Activated CD8-positive, alpha-beta memory T cell treated with anti-CD3 and anti-CD28 coated beads for 24 hours (primary cell): ENCODE results near the gene TAX1BP1.

Experiments
- DNase-seq: peaks from one replicate; pipeline ENCODE4 v3.0.0-alpha.2; 2020

TAX1BP1 gene

GRCh38 chr7:27784399-27785053 is 44.6 kb downstream of the TAX1BP1 start:
- no peak for DNase-seq

GRCh38 chr7:27788437-27788836 is 48.5 kb downstream of the TAX1BP1 start:
- no peak for DNase-seq

GRCh38 chr7:27793780-27794179 is 53.8 kb downstream of the TAX1BP1 start:
- no peak for DNase-seq

- no peak for DNase-seq
Measured at GRCh38 chr7:27795977-27796376, 56.0 kb downstream of the TAX1BP1 start.

- DNase-seq: no peak
Measured at GRCh38 chr7:27799212-27799611, 59.2 kb downstream of the TAX1BP1 start.

GRCh38 chr7:27802999-27803398 is 63.0 kb downstream of the TAX1BP1 start:
- DNase-seq: no peak

GRCh38 chr7:27804139-27804538 is 64.2 kb downstream of the TAX1BP1 start:
- DNase-seq: no peak

GRCh38 chr7:27808626-27809025 is 68.7 kb downstream of the TAX1BP1 start:
- no peak for DNase-seq

GRCh38 chr7:27810186-27810585 is 70.2 kb downstream of the TAX1BP1 start:
- DNase-seq: no peak

GRCh38 chr7:27812706-27813105 is 72.7 kb downstream of the TAX1BP1 start:
- DNase-seq: no peak

GRCh38 chr7:27822245-27822644 is 82.3 kb downstream of the TAX1BP1 start:
- no peak for DNase-seq

- no peak for DNase-seq
Measured at GRCh38 chr7:27825891-27826290, 85.9 kb downstream of the TAX1BP1 start.

- no peak for DNase-seq
Measured at GRCh38 chr7:27826357-27826756, 86.4 kb downstream of the TAX1BP1 start.

GRCh38 chr7:27834179-27834921 is 94.4 kb downstream of the TAX1BP1 start:
- DNase-seq: no peak

GRCh38 chr7:27835376-27835775 is 95.4 kb downstream of the TAX1BP1 start:
- no peak for DNase-seq

- DNase-seq: no peak
Measured at GRCh38 chr7:27836536-27836935, 96.6 kb downstream of the TAX1BP1 start.

GRCh38 chr7:27839099-27839498 is 99.1 kb downstream of the TAX1BP1 start:
- no peak for DNase-seq

- DNase-seq: no peak
Measured at GRCh38 chr7:27840313-27840712, 100.4 kb downstream of the TAX1BP1 start.

GRCh38 chr7:27840760-27841364 is 100.9 kb downstream of the TAX1BP1 start:
- no peak for DNase-seq

GRCh38 chr7:27842094-27842692 is 102.2 kb downstream of the TAX1BP1 start:
- DNase-seq: no peak

- DNase-seq: no peak
Measured at GRCh38 chr7:27842851-27843250, 102.9 kb downstream of the TAX1BP1 start.

- no peak for DNase-seq
Measured at GRCh38 chr7:27843584-27844305, 103.8 kb downstream of the TAX1BP1 start.

GRCh38 chr7:27846388-27846787 is 106.4 kb downstream of the TAX1BP1 start:
- no peak for DNase-seq
